Activated CD8-positive, alpha-beta T cell treated with anti-CD3 and anti-CD28 coated beads for 36 hours (primary cell): Measurements from ENCODE around the gene LCN6. TPM values are rescaled to one million over a fixed set of nuclear protein-coding genes. Genes with fewer than 3 reads are reported as not detected.
"Not testable (repeated sequence)": the region's sequence is repeated elsewhere in the genome, so short reads cannot be mapped to it uniquely, and the experiment has no call there.

Experiments used
- ATAC-seq: fragments of 200-7000 bp; cut with Tn5 transposase; one replicate; pipeline ENCODE4 v1.10.0; 2021; ENCODE audit warnings: mild to moderate bottlenecking, moderate library complexity
- CTCF ChIA-PET: fragments of 350-600 bp; sonication (Branson Sonifier 250); formaldehyde crosslinking; loops from one replicate; lab custom pipeline; 2021; ENCODE audit warnings: antibody characterized with exemption; lab: Charles Lee
- POLR2A ChIA-PET: fragments of 350-600 bp; sonication (Branson Sonifier 250); formaldehyde crosslinking; loops from one replicate; lab custom pipeline; 2021; ENCODE audit warnings: antibody characterized with exemption; lab: Charles Lee
- DNase-seq: peaks from one replicate; pipeline ENCODE4 v3.0.0-alpha.2; 2020
- H3K27ac Mint-ChIP-seq: one replicate; pipeline ENCODE4 v1.8.0; 2021; ENCODE audit warnings: mild to moderate bottlenecking, mixed read lengths
- H3K27me3 Mint-ChIP-seq: one replicate; pipeline ENCODE4 v1.8.0; 2021; ENCODE audit warnings: mixed read lengths
- H3K36me3 Mint-ChIP-seq: one replicate; pipeline ENCODE4 v1.8.0; 2021; ENCODE audit warnings: low read depth, mixed read lengths
- H3K4me1 Mint-ChIP-seq: one replicate; pipeline ENCODE4 v1.8.0; 2021; ENCODE audit warnings: low read depth, mixed read lengths
- H3K4me3 Mint-ChIP-seq: one replicate; pipeline ENCODE4 v1.8.0; 2021; ENCODE audit warnings: mild to moderate bottlenecking, moderate library complexity, mixed read lengths
- H3K9me3 Mint-ChIP-seq: one replicate; pipeline ENCODE4 v1.8.0; 2021; ENCODE audit warnings: mixed read lengths
- CTCF ChIP-seq: fragments of 200-600 bp; IDR thresholded peaks from one replicate; pipeline ENCODE4 v1.8.0; 2022; ENCODE audit warnings: antibody characterized with exemption, mild to moderate bottlenecking
- intact Hi-C: fragments of 100-400 bp; cut with micrococcal nuclease; formaldehyde crosslinking; loops from one replicate; pipeline ENCODE4 v1.10.0; 2022
- total RNA-seq, 2 experiments: library from RNA; stranded (reverse); gene quantifications; one replicate each; pipeline ENCODE4 v1.2.3, GENCODE V29; 2021

LCN6 gene
- total RNA-seq, 2 experiments from 2014 or later = not detected

- no peaks in the 10 kb centered on the region for H3K36me3 Mint-ChIP-seq
- H3K9me3 Mint-ChIP-seq = no peaks in the 10 kb centered on the region
- H3K27ac Mint-ChIP-seq = no peak overlapping the region
- ATAC-seq (no peak), DNase-seq (no peak)
- POLR2A ChIA-PET = no interaction called here
- no peak overlapping the region for H3K4me3 Mint-ChIP-seq
- peaks cover 9% of the 10 kb centered on the region for H3K4me1 Mint-ChIP-seq
- peaks cover 7% of the 10 kb centered on the region for H3K27me3 Mint-ChIP-seq
- TF ChIP-seq CTCF = no peak
- intact Hi-C loops = no loop called here
- CTCF ChIA-PET = interaction anchor here (1.5 to 1.9 kb wide), 2 partner anchors 9 to 26 kb away, joined by 3 to 8 read pairs; no protein-coding TSS in a partner anchor
Measured at GRCh38 chr9:136762221-136762691, 13.9 kb upstream of the LCN6 start.

- no peaks in the 10 kb centered on the region for H3K36me3 Mint-ChIP-seq
- intact Hi-C loops = no loop called here
- peaks cover 2% of the 10 kb centered on the region for H3K4me1 Mint-ChIP-seq
- no peak overlapping the region for H3K27ac Mint-ChIP-seq
- DNase-seq (no peak), ATAC-seq (no peak)
- ChIA-PET CTCF (interaction anchor here (1.2 to 1.9 kb wide), 4 partner anchors 9 to 273 kb away, joined by 3 to 8 read pairs (median 4); no protein-coding TSS in a partner anchor), POLR2A (no interaction called here)
- TF ChIP-seq CTCF = no peak
- H3K4me3 Mint-ChIP-seq = no peak overlapping the region
- H3K9me3 Mint-ChIP-seq = no peaks in the 10 kb centered on the region
- peaks cover 7% of the 10 kb centered on the region for H3K27me3 Mint-ChIP-seq
Measured at GRCh38 chr9:136761545-136761981, 13.2 kb upstream of the LCN6 start.

GRCh38 chr9:136760834-136761544, 12.7 kb upstream of the LCN6 start:
- ATAC-seq, H3K36me3 Mint-ChIP-seq, POLR2A ChIA-PET, H3K4me3 Mint-ChIP-seq, H3K4me1 Mint-ChIP-seq, H3K27me3 Mint-ChIP-seq, H3K27ac Mint-ChIP-seq, intact Hi-C loops, H3K9me3 Mint-ChIP-seq: not testable (repeated sequence)
- CTCF ChIA-PET = interaction anchor here (1.2 to 1.9 kb wide), 5 partner anchors 10 to 307 kb away, joined by 3 to 8 read pairs (median 5); no protein-coding TSS in a partner anchor
- peak; percentile 55 for DNase-seq

GRCh38 chr9:136760424-136760823, 12.1 kb upstream of the LCN6 start:
- Mint-ChIP-seq H3K27me3 (peaks cover 14% of the 10 kb centered on the region), H3K9me3 (peaks cover 8% of the 10 kb centered on the region), H3K27ac (no peak overlapping the region), H3K36me3 (peaks cover 2% of the 10 kb centered on the region), H3K4me3 (no peak overlapping the region), H3K4me1 (no peaks in the 10 kb centered on the region)
- DNase-seq = no peak
- ChIA-PET POLR2A (no interaction called here), CTCF (interaction anchor here (1.4 kb wide), 2 partner anchors 31 to 308 kb away, joined by 5 read pairs; no protein-coding TSS in a partner anchor)
- intact Hi-C loops = no loop called here
- TF ChIP-seq CTCF = no peak
- ATAC-seq = no peak

GRCh38 chr9:136759436-136760325, 11.4 kb upstream of the LCN6 start:
- ChIA-PET POLR2A (no interaction called here), CTCF (interaction anchor here (1.2 to 2.5 kb wide), 4 partner anchors 8 to 309 kb away, joined by 3 to 8 read pairs (median 5); no protein-coding TSS in a partner anchor)
- Mint-ChIP-seq H3K4me3 (no peak overlapping the region), H3K27me3 (peaks cover 14% of the 10 kb centered on the region), H3K4me1 (no peaks in the 10 kb centered on the region), H3K27ac (no peak overlapping the region), H3K9me3 (peaks cover 9% of the 10 kb centered on the region), H3K36me3 (peaks cover 2% of the 10 kb centered on the region)
- DNase-seq (no peak), ATAC-seq (no peak)
- intact Hi-C loops = no loop called here
- no peak for TF ChIP-seq CTCF
